OCI-LY3 (cell line): Measurements from ENCODE around the gene CFAP99.
"Not testable (repeated sequence)": the region's sequence is repeated elsewhere in the genome, so short reads cannot be mapped to it uniquely, and the experiment has no call there.

Source experiments
- H2AFZ ChIP-seq: fragments of 200-600, 300-600 bp; shearing (Covaris generic); 2 replicates; pipeline ENCODE4 v1.6.0; 2014; ENCODE audit warnings: antibody characterized with exemption, low read depth, low read length
- H3K27ac ChIP-seq: fragments of 200-600, 300-600 bp; sonication (generic); 2 replicates; pipeline ENCODE4 v1.5.1; 2014; ENCODE audit warnings: mild to moderate bottlenecking, low read length, moderate library complexity, mixed read lengths
- H3K27me3 ChIP-seq: fragments of 200-600, 300-600 bp; sonication (generic); 2 replicates; pipeline ENCODE4 v1.6.1; 2014; ENCODE audit warnings: low read depth, low read length, mixed read lengths
- H3K36me3 ChIP-seq: fragments of 200-600, 300-600 bp; sonication (generic); replicated peaks from 2 replicates; pipeline ENCODE3; 2014; ENCODE audit warnings: low read depth, low read length, mixed read lengths
- H3K4me1 ChIP-seq: fragments of 300-600, 200-600 bp; sonication (generic); 2 replicates; pipeline ENCODE4 v1.6.1; 2014; ENCODE audit warnings: low read length, mixed read lengths
- H3K4me2 ChIP-seq: fragments of 200-600, 300-600 bp; sonication (generic); 2 replicates; pipeline ENCODE4 v1.6.1; 2014; ENCODE audit warnings: low read length, mixed read lengths
- H3K4me3 ChIP-seq: fragments of 300-600, 200-600 bp; sonication (generic); 2 replicates; pipeline ENCODE4 v1.5.1; 2014; ENCODE audit warnings: antibody characterized with exemption, mild to moderate bottlenecking, low read length, moderate library complexity
- H3K79me2 ChIP-seq: fragments of 300-600, 200-600 bp; shearing (Covaris generic); 2 replicates; pipeline ENCODE4 v1.6.1; 2014; ENCODE audit warnings: mild to moderate bottlenecking, low read length, mixed read lengths
- H3K9ac ChIP-seq: fragments of 300-600, 200-600 bp; shearing (Covaris generic); 2 replicates; pipeline ENCODE4 v1.6.0; 2014; ENCODE audit warnings: mild to moderate bottlenecking, low read length, moderate library complexity
- H3K9me3 ChIP-seq: fragments of 200-600, 300-600 bp; shearing (Covaris generic); 2 replicates; pipeline ENCODE4 v1.6.1; 2014; ENCODE audit warnings: low read length, mixed read lengths; ENCODE audit not compliant: insufficient read depth
- H4K20me1 ChIP-seq: fragments of 200-600, 300-600 bp; sonication (generic); 2 replicates; pipeline ENCODE4 v1.6.1; 2016; ENCODE audit warnings: low read length, mixed read lengths; ENCODE audit not compliant: insufficient read depth
- CTCF ChIP-seq: fragments of 200-600, 300-600 bp; sonication (generic); IDR thresholded peaks from 2 replicates; pipeline ENCODE4 v1.5.1; 2014; ENCODE audit warnings: antibody characterized with exemption, low read length, low read depth
- EZH2phosphoT487 ChIP-seq: fragments of 200-600 bp; shearing (Covaris generic); IDR thresholded peaks from 2 replicates; pipeline ENCODE4 v1.6.1; 2018; ENCODE audit warnings: antibody characterized with exemption, mixed run types, low read depth

Gene CFAP99

GRCh38 chr4:2426069-2426397 lies 7.3 kb downstream of the CFAP99 start:
- no peaks in the 10 kb centered on the region for H3K9me3 ChIP-seq
- no peaks in the 10 kb centered on the region for H3K36me3 ChIP-seq
- no peak overlapping the region for H3K9ac ChIP-seq
- no peak overlapping the region for H3K27ac ChIP-seq
- no peaks in the 10 kb centered on the region for H4K20me1 ChIP-seq
- H3K4me1 ChIP-seq = peaks cover 10% of the 10 kb centered on the region
- H3K4me3 ChIP-seq = no peak overlapping the region
- no peak overlapping the region for H3K4me2 ChIP-seq
- no peaks in the 10 kb centered on the region for H3K27me3 ChIP-seq
- no peak for TF ChIP-seq CTCF
- TF ChIP-seq EZH2phosphoT487 = no peak
- no peaks in the 10 kb centered on the region for H3K79me2 ChIP-seq
- H2AFZ ChIP-seq = no peak overlapping the region

- H3K9me3 ChIP-seq = no peaks in the 10 kb centered on the region
- H3K79me2 ChIP-seq = no peaks in the 10 kb centered on the region
- TF ChIP-seq EZH2phosphoT487 (no peak), CTCF (no peak)
- no peak overlapping the region for H2AFZ ChIP-seq
- no peaks in the 10 kb centered on the region for H3K36me3 ChIP-seq
- peaks cover 4% of the 10 kb centered on the region for H3K4me1 ChIP-seq
- H3K4me2 ChIP-seq = no peak overlapping the region
- H3K27ac ChIP-seq = no peak overlapping the region
- no peak overlapping the region for H3K4me3 ChIP-seq
- no peaks in the 10 kb centered on the region for H3K27me3 ChIP-seq
- no peak overlapping the region for H3K9ac ChIP-seq
- no peaks in the 10 kb centered on the region for H4K20me1 ChIP-seq
Measured at GRCh38 chr4:2426711-2427275, 8.0 kb downstream of the CFAP99 start.

- no peak overlapping the region for H3K4me2 ChIP-seq
- H3K9me3 ChIP-seq = no peaks in the 10 kb centered on the region
- H3K36me3 ChIP-seq = no peaks in the 10 kb centered on the region
- H3K27ac ChIP-seq = no peak overlapping the region
- no peaks in the 10 kb centered on the region for H3K4me1 ChIP-seq
- no peak for TF ChIP-seq EZH2phosphoT487
- TF ChIP-seq CTCF = no peak
- no peak overlapping the region for H2AFZ ChIP-seq
- no peak overlapping the region for H3K9ac ChIP-seq
- no peak overlapping the region for H3K4me3 ChIP-seq
- H3K79me2 ChIP-seq = no peaks in the 10 kb centered on the region
- no peaks in the 10 kb centered on the region for H4K20me1 ChIP-seq
- H3K27me3 ChIP-seq = no peaks in the 10 kb centered on the region
Measured at GRCh38 chr4:2427383-2428334, 8.9 kb downstream of the CFAP99 start.

GRCh38 chr4:2428496-2429213 lies 9.9 kb downstream of the CFAP99 start:
- H3K4me2 ChIP-seq = no peak overlapping the region
- H3K27me3 ChIP-seq = no peaks in the 10 kb centered on the region
- H3K4me3 ChIP-seq = no peak overlapping the region
- no peaks in the 10 kb centered on the region for H3K79me2 ChIP-seq
- no peak overlapping the region for H2AFZ ChIP-seq
- no peaks in the 10 kb centered on the region for H3K36me3 ChIP-seq
- no peak overlapping the region for H3K9ac ChIP-seq
- no peak overlapping the region for H3K27ac ChIP-seq
- H4K20me1 ChIP-seq = no peaks in the 10 kb centered on the region
- TF ChIP-seq CTCF (no peak), EZH2phosphoT487 (no peak)
- H3K4me1 ChIP-seq = no peaks in the 10 kb centered on the region
- no peaks in the 10 kb centered on the region for H3K9me3 ChIP-seq

- not testable (repeated sequence) for H3K27ac ChIP-seq, H3K4me2 ChIP-seq, H3K27me3 ChIP-seq, H3K79me2 ChIP-seq, H3K9ac ChIP-seq, H2AFZ ChIP-seq, H3K36me3 ChIP-seq, H3K4me3 ChIP-seq, H3K4me1 ChIP-seq, H3K9me3 ChIP-seq, H4K20me1 ChIP-seq
Measured at GRCh38 chr4:2429945-2430757, 11.4 kb downstream of the CFAP99 start.
